GM19467 (cell line): ENCODE results near the gene SLC25A21.

Source experiments
- ATAC-seq: cut with Tn5 transposase; IDR thresholded peaks from one replicate; pipeline ENCODE4 v1.9.1; 2021; ENCODE audit warnings: mild to moderate bottlenecking, moderate library complexity; ENCODE audit not compliant: unreplicated experiment

SLC25A21 gene

GRCh38 chr14:36948157-36948859, 224.1 kb downstream of the SLC25A21 start:
- no peak for ATAC-seq

- no peak for ATAC-seq
Observed at GRCh38 chr14:36947362-36947761, 225.0 kb downstream of the SLC25A21 start.

- ATAC-seq, result no peak
Observed at GRCh38 chr14:36946872-36947271, 225.5 kb downstream of the SLC25A21 start.

GRCh38 chr14:36944307-36945010, 227.9 kb downstream of the SLC25A21 start:
- ATAC-seq, result no peak

- ATAC-seq, result no peak
Observed at GRCh38 chr14:36942522-36943245, 229.7 kb downstream of the SLC25A21 start.

GRCh38 chr14:36941783-36942521, 230.5 kb downstream of the SLC25A21 start:
- peak; percentile 97 for ATAC-seq

GRCh38 chr14:36940476-36940875, 231.9 kb downstream of the SLC25A21 start:
- no peak for ATAC-seq

GRCh38 chr14:36939265-36939664, 233.1 kb downstream of the SLC25A21 start:
- no peak for ATAC-seq

GRCh38 chr14:36938678-36939077, 233.7 kb downstream of the SLC25A21 start:
- ATAC-seq, result no peak

- ATAC-seq, result no peak
Observed at GRCh38 chr14:36935976-36936678, 236.3 kb downstream of the SLC25A21 start.

- no peak for ATAC-seq
Observed at GRCh38 chr14:36934304-36934703, 238.1 kb downstream of the SLC25A21 start.

GRCh38 chr14:36931791-36932190, 240.6 kb downstream of the SLC25A21 start:
- ATAC-seq, result no peak

GRCh38 chr14:36928432-36928831, 244.0 kb downstream of the SLC25A21 start:
- ATAC-seq, result no peak

GRCh38 chr14:36925094-36925493, 247.3 kb downstream of the SLC25A21 start:
- no peak for ATAC-seq

- no peak for ATAC-seq
Observed at GRCh38 chr14:36916668-36917067, 255.7 kb downstream of the SLC25A21 start.

- no peak for ATAC-seq
Observed at GRCh38 chr14:36915081-36915480, 257.3 kb downstream of the SLC25A21 start.

- ATAC-seq, result no peak
Observed at GRCh38 chr14:36910578-36910977, 261.8 kb downstream of the SLC25A21 start.

- no peak for ATAC-seq
Observed at GRCh38 chr14:36905272-36905888, 267.0 kb downstream of the SLC25A21 start.

- no peak for ATAC-seq
Observed at GRCh38 chr14:36901861-36902260, 270.5 kb downstream of the SLC25A21 start.

GRCh38 chr14:36900846-36901245, 271.6 kb downstream of the SLC25A21 start:
- no peak for ATAC-seq
